ENCODE data around the gene AFG3L2.
A peak's percentile ranks its signal among the peaks of the same experiment; 100 is the strongest.

The AFG3L2 gene

GRCh38 chr18:12403601-12404506 lies 26.8 kb upstream of the AFG3L2 start:
- TF ChIP-seq EZH2 (IDR thresholded peaks at IDR 0.05) (no peak), POLR2AphosphoS5 (IDR thresholded peaks at IDR 0.05; ENCODE audit: borderline replicate concordance, low read depth, low read length) (no peak), FOXP2 (optimal IDR thresholded peaks at IDR 0.05; ENCODE audit: control extremely low read depth, extremely low read length, insufficient read depth) (no peak)
- H3K36me3 ChIP-seq (ENCODE audit: insufficient read depth, low read length): no peaks in the 10 kb centered on the region
- no peaks in the 10 kb centered on the region for H3K9me3 ChIP-seq (ENCODE audit: low read depth, low read length)
- H3K27ac ChIP-seq: peak overlapping the region; percentile 53
- peak overlapping the region; percentile 28 for H3K9ac ChIP-seq (ENCODE audit: insufficient read length)
- DNase-seq (ENCODE audit: low read depth, low spot score): no peak
- H3K4me3 ChIP-seq: peak overlapping the region; percentile 3; the same call in 1 of the 2 replicates

GRCh38 chr18:12401881-12402280 lies 24.9 kb upstream of the AFG3L2 start:
- Histone ChIP-seq H3K4me3 (no peak overlapping the region), H3K9ac (ENCODE audit: insufficient read length) (no peak overlapping the region), H3K9me3 (ENCODE audit: low read depth, low read length) (no peaks in the 10 kb centered on the region), H3K27ac (no peak overlapping the region), H3K36me3 (ENCODE audit: insufficient read depth, low read length) (no peaks in the 10 kb centered on the region)
- no peak for DNase-seq (ENCODE audit: low read depth, low spot score)
- no peak for TF ChIP-seq EZH2 (IDR thresholded peaks at IDR 0.05)
- TF ChIP-seq FOXP2 (optimal IDR thresholded peaks at IDR 0.05; ENCODE audit: control extremely low read depth, extremely low read length, insufficient read depth): no peak
- no peak for TF ChIP-seq POLR2AphosphoS5 (IDR thresholded peaks at IDR 0.05; ENCODE audit: borderline replicate concordance, low read depth, low read length)

GRCh38 chr18:12399231-12399630 lies 22.2 kb upstream of the AFG3L2 start:
- DNase-seq (ENCODE audit: low read depth, low spot score): no peak
- no peak for TF ChIP-seq EZH2 (IDR thresholded peaks at IDR 0.05)
- no peak for TF ChIP-seq POLR2AphosphoS5 (IDR thresholded peaks at IDR 0.05; ENCODE audit: borderline replicate concordance, low read depth, low read length)
- Histone ChIP-seq H3K27ac (no peak overlapping the region), H3K36me3 (ENCODE audit: insufficient read depth, low read length) (no peaks in the 10 kb centered on the region), H3K4me3 (no peak overlapping the region), H3K9me3 (ENCODE audit: low read depth, low read length) (no peaks in the 10 kb centered on the region), H3K9ac (ENCODE audit: insufficient read length) (no peak overlapping the region)

- Histone ChIP-seq H3K9ac (ENCODE audit: insufficient read length) (no peak overlapping the region), H3K9me3 (ENCODE audit: low read depth, low read length) (no peaks in the 10 kb centered on the region), H3K4me3 (no peak overlapping the region), H3K27ac (no peak overlapping the region), H3K36me3 (ENCODE audit: insufficient read depth, low read length) (no peaks in the 10 kb centered on the region)
- no peak for TF ChIP-seq POLR2AphosphoS5 (IDR thresholded peaks at IDR 0.05; ENCODE audit: borderline replicate concordance, low read depth, low read length)
- no peak for TF ChIP-seq FOXP2 (optimal IDR thresholded peaks at IDR 0.05; ENCODE audit: control extremely low read depth, extremely low read length, insufficient read depth)
- TF ChIP-seq EZH2 (IDR thresholded peaks at IDR 0.05): no peak
- no peak for DNase-seq (ENCODE audit: low read depth, low spot score)
These were observed 21.6 kb upstream of the AFG3L2 start for GRCh38 chr18:12398625-12399024.

GRCh38 chr18:12397793-12398192 lies 20.8 kb upstream of the AFG3L2 start:
- H3K9me3 ChIP-seq (ENCODE audit: low read depth, low read length): no peaks in the 10 kb centered on the region
- H3K4me3 ChIP-seq: no peak overlapping the region
- H3K36me3 ChIP-seq (ENCODE audit: insufficient read depth, low read length): no peaks in the 10 kb centered on the region
- TF ChIP-seq EZH2 (IDR thresholded peaks at IDR 0.05) (no peak), FOXP2 (optimal IDR thresholded peaks at IDR 0.05; ENCODE audit: control extremely low read depth, extremely low read length, insufficient read depth) (no peak)
- no peak for DNase-seq (ENCODE audit: low read depth, low spot score)
- no peak overlapping the region for H3K27ac ChIP-seq
- H3K9ac ChIP-seq (ENCODE audit: insufficient read length): no peak overlapping the region

GRCh38 chr18:12397254-12397653 lies 20.2 kb upstream of the AFG3L2 start:
- TF ChIP-seq EZH2 (IDR thresholded peaks at IDR 0.05): no peak
- no peak for TF ChIP-seq FOXP2 (optimal IDR thresholded peaks at IDR 0.05; ENCODE audit: control extremely low read depth, extremely low read length, insufficient read depth)
- no peak for TF ChIP-seq POLR2AphosphoS5 (IDR thresholded peaks at IDR 0.05; ENCODE audit: borderline replicate concordance, low read depth, low read length)
- no peak overlapping the region for H3K4me3 ChIP-seq
- no peak overlapping the region for H3K27ac ChIP-seq
- H3K9me3 ChIP-seq (ENCODE audit: low read depth, low read length): no peaks in the 10 kb centered on the region
- no peaks in the 10 kb centered on the region for H3K36me3 ChIP-seq (ENCODE audit: insufficient read depth, low read length)
- no peak for DNase-seq (ENCODE audit: low read depth, low spot score)
- no peak overlapping the region for H3K9ac ChIP-seq (ENCODE audit: insufficient read length)

GRCh38 chr18:12394428-12394827 lies 17.4 kb upstream of the AFG3L2 start:
- DNase-seq (ENCODE audit: low read depth, low spot score): no peak
- no peaks in the 10 kb centered on the region for H3K9me3 ChIP-seq (ENCODE audit: low read depth, low read length)
- H3K27ac ChIP-seq: no peak overlapping the region
- H3K9ac ChIP-seq (ENCODE audit: insufficient read length): no peak overlapping the region
- no peak for TF ChIP-seq FOXP2 (optimal IDR thresholded peaks at IDR 0.05; ENCODE audit: control extremely low read depth, extremely low read length, insufficient read depth)
- no peak for TF ChIP-seq POLR2AphosphoS5 (IDR thresholded peaks at IDR 0.05; ENCODE audit: borderline replicate concordance, low read depth, low read length)
- TF ChIP-seq EZH2 (IDR thresholded peaks at IDR 0.05): no peak
- no peaks in the 10 kb centered on the region for H3K36me3 ChIP-seq (ENCODE audit: insufficient read depth, low read length)
- no peak overlapping the region for H3K4me3 ChIP-seq

- Histone ChIP-seq H3K27ac (no peak overlapping the region), H3K36me3 (ENCODE audit: insufficient read depth, low read length) (no peaks in the 10 kb centered on the region), H3K4me3 (no peak overlapping the region), H3K9ac (ENCODE audit: insufficient read length) (no peak overlapping the region), H3K9me3 (ENCODE audit: low read depth, low read length) (no peaks in the 10 kb centered on the region)
- no peak for DNase-seq (ENCODE audit: low read depth, low spot score)
- no peak for TF ChIP-seq FOXP2 (optimal IDR thresholded peaks at IDR 0.05; ENCODE audit: control extremely low read depth, extremely low read length, insufficient read depth)
- no peak for TF ChIP-seq EZH2 (IDR thresholded peaks at IDR 0.05)
- no peak for TF ChIP-seq POLR2AphosphoS5 (IDR thresholded peaks at IDR 0.05; ENCODE audit: borderline replicate concordance, low read depth, low read length)
These were observed 17.0 kb upstream of the AFG3L2 start for GRCh38 chr18:12393998-12394397.

GRCh38 chr18:12393510-12393909 lies 16.5 kb upstream of the AFG3L2 start:
- H3K9ac ChIP-seq (ENCODE audit: insufficient read length): no peak overlapping the region
- H3K36me3 ChIP-seq (ENCODE audit: insufficient read depth, low read length): no peaks in the 10 kb centered on the region
- H3K4me3 ChIP-seq: no peak overlapping the region
- no peak overlapping the region for H3K27ac ChIP-seq
- no peaks in the 10 kb centered on the region for H3K9me3 ChIP-seq (ENCODE audit: low read depth, low read length)
- no peak for TF ChIP-seq POLR2AphosphoS5 (IDR thresholded peaks at IDR 0.05; ENCODE audit: borderline replicate concordance, low read depth, low read length)
- no peak for TF ChIP-seq EZH2 (IDR thresholded peaks at IDR 0.05)
- TF ChIP-seq FOXP2 (optimal IDR thresholded peaks at IDR 0.05; ENCODE audit: control extremely low read depth, extremely low read length, insufficient read depth): no peak
- no peak for DNase-seq (ENCODE audit: low read depth, low spot score)

All from SK-N-MC (cell line).